Endothelial cell of umbilical vein (primary cell): Measurements from ENCODE around the gene PLEKHA6. TPM values are rescaled to one million over a fixed set of nuclear protein-coding genes. Genes with fewer than 3 reads are reported as not detected.

Source experiments
- BruUV-seq: library from RNA; stranded (reverse); fragments of 400-500 nt; replicated peaks from 2 replicates; lab custom pipeline; 2021; lab: Mats Ljungman, UMichigan
- CTCF ChIA-PET: fragments of 300-600, 350-600 bp; sonication (Branson Sonifier 250); formaldehyde crosslinking; loops from one replicate; lab custom pipeline; 2021; ENCODE audit warnings: antibody characterized with exemption, inconsistent platforms; lab: Charles Lee
- POLR2A ChIA-PET: fragments of 300-600, 350-600 bp; sonication (Branson Sonifier 250); formaldehyde crosslinking; loops from one replicate; lab custom pipeline; 2021; ENCODE audit warnings: antibody characterized with exemption, inconsistent platforms; lab: Charles Lee
- DNase-seq: peaks from one replicate; pipeline ENCODE4 v3.0.0-alpha.2; 2011; ENCODE audit warnings: low read depth, low spot score
- FAIRE-seq: peaks from 2 replicates; lab custom pipeline; 2011; peaks lifted over from hg19 to GRCh38; lab: Jason Lieb, UNC
- H2AFZ ChIP-seq: 2 replicates; pipeline ENCODE4 v1.6.0; 2012; ENCODE audit warnings: low read depth, low read length, control low read depth, inconsistent platforms
- H3K27ac ChIP-seq: 2 replicates; pipeline ENCODE4 v1.5.1; 2011; ENCODE audit warnings: low read depth, mild to moderate bottlenecking, control low read depth, low read length, moderate library complexity; ENCODE audit not compliant: insufficient read depth
- H3K27me3 ChIP-seq, 2 experiments: 2 replicates each; pipeline versions ENCODE4 v1.6.0 to v1.6.1; 2011; ENCODE audit warnings: low read length in 2 of 2, mixed read lengths in 1 of 2; ENCODE audit not compliant: control insufficient read depth in 2 of 2, insufficient read depth in 2 of 2
- H3K36me3 ChIP-seq, 2 experiments: 2 replicates in 1 of 2; 3 replicates in 1 of 2; pipeline ENCODE4 v1.5.1; 2011; ENCODE audit warnings: low read length in 2 of 2, mild to moderate bottlenecking in 1 of 2, moderate library complexity in 1 of 2; ENCODE audit not compliant: control insufficient read depth in 2 of 2, insufficient read depth in 2 of 2; ENCODE audit errors: extremely low read depth in 1 of 2
- H3K4me1 ChIP-seq: 3 replicates; pipeline ENCODE4 v1.5.1; 2011; ENCODE audit warnings: mild to moderate bottlenecking, low read length; ENCODE audit not compliant: control insufficient read depth, insufficient read depth; ENCODE audit errors: extremely low read depth
- H3K4me2 ChIP-seq: 2 replicates; pipeline ENCODE4 v1.6.1; 2011; ENCODE audit warnings: low read length, control low read depth, mixed read lengths; ENCODE audit not compliant: insufficient read depth
- H3K4me3 ChIP-seq, 3 experiments: fragments of 200-600 bp in 1 of 3; sonication (generic), shearing (Covaris generic) in 1 of 3; replicated peaks in 1 of 3; 2 replicates each; pipeline ENCODE4 v1.5.1; 2011 to 2016; ENCODE audit warnings: control low read depth in 3 of 3, low read length in 3 of 3, mild to moderate bottlenecking in 2 of 3, inconsistent platforms in 1 of 3, low read depth in 1 of 3, moderate library complexity in 1 of 3; ENCODE audit not compliant: insufficient read depth in 1 of 3
- H3K79me2 ChIP-seq: 2 replicates; pipeline ENCODE4 v1.6.0; 2012; ENCODE audit warnings: low read length, inconsistent platforms; ENCODE audit not compliant: control insufficient read depth, insufficient read depth
- H3K9ac ChIP-seq: replicated peaks from 2 replicates; pipeline ENCODE3; 2011; ENCODE audit warnings: low read length, control low read depth; ENCODE audit not compliant: insufficient read depth; ENCODE audit errors: extremely low read depth
- H3K9me1 ChIP-seq: replicated peaks from 3 replicates; pipeline ENCODE4 v1.6.0; 2011; ENCODE audit warnings: mild to moderate bottlenecking, low read length; ENCODE audit not compliant: control insufficient read depth, insufficient read depth; ENCODE audit errors: extremely low read depth
- H3K9me3 ChIP-seq: replicated peaks from 2 replicates; pipeline ENCODE4 v1.5.1; 2012; ENCODE audit warnings: low read length, inconsistent platforms; ENCODE audit not compliant: control insufficient read depth, insufficient read depth
- H4K20me1 ChIP-seq: replicated peaks from 2 replicates; pipeline ENCODE3; 2011; ENCODE audit warnings: mild to moderate bottlenecking, low read length; ENCODE audit not compliant: control insufficient read depth, insufficient read depth; ENCODE audit errors: extremely low read depth
- CTCF ChIP-seq, 2 donors: IDR thresholded peaks; 1 replicate in 1 of 2; 2 replicates in 1 of 2; pipeline ENCODE4 v1.5.1; 2011; ENCODE audit warnings: low read length in 2 of 2, mild to moderate bottlenecking in 2 of 2, moderate library complexity in 2 of 2, control low read depth in 1 of 2, inconsistent platforms in 1 of 2, low read depth in 1 of 2; ENCODE audit not compliant: insufficient read depth in 1 of 2; ENCODE audit errors: extremely low read depth in 1 of 2
- EZH2 ChIP-seq: IDR thresholded peaks from 2 replicates; pipeline ENCODE4 v1.6.1; 2012; ENCODE audit warnings: borderline replicate concordance, low read depth, mild to moderate bottlenecking, moderate library complexity, low read length, inconsistent platforms; ENCODE audit not compliant: severe bottlenecking
- FOS ChIP-seq: IDR thresholded peaks from 2 replicates; pipeline ENCODE4 v1.6.1; 2011; ENCODE audit warnings: mild to moderate bottlenecking, low read length, moderate library complexity, borderline replicate concordance; ENCODE audit not compliant: insufficient read depth
- GATA2 ChIP-seq: IDR thresholded peaks from 2 replicates; pipeline ENCODE4 v1.7.0; 2011; ENCODE audit warnings: low read depth, mild to moderate bottlenecking, moderate library complexity, mixed read lengths, low read length; ENCODE audit not compliant: insufficient read length, insufficient read depth
- JUN ChIP-seq: IDR thresholded peaks from 2 replicates; pipeline ENCODE4 v1.6.1; 2011; ENCODE audit warnings: borderline replicate concordance, low read depth; ENCODE audit not compliant: insufficient read length, insufficient read depth
- MAX ChIP-seq: IDR thresholded peaks from 2 replicates; pipeline ENCODE4 v1.6.1; 2011; ENCODE audit not compliant: insufficient read depth, insufficient read length
- MYC ChIP-seq: IDR thresholded peaks from one replicate; pipeline ENCODE4 v1.6.1; 2011; ENCODE audit warnings: mild to moderate bottlenecking, low read depth, low read length
- POLR2A ChIP-seq: IDR thresholded peaks from 2 replicates; pipeline ENCODE4 v1.6.1; 2012; ENCODE audit warnings: low read depth, mild to moderate bottlenecking, control low read depth, low read length
- POLR2AphosphoS5 ChIP-seq: IDR thresholded peaks from 2 replicates; pipeline ENCODE4 v1.6.1; 2012; ENCODE audit warnings: low read depth, mild to moderate bottlenecking, control low read depth, low read length, moderate library complexity; ENCODE audit not compliant: insufficient read depth
- dilution Hi-C: fragments of 300-500 bp; cut with MboI; formaldehyde crosslinking; loops from one replicate; pipeline ENCODE4 v1.15.0; 2019; ENCODE audit warnings: low sequenced_read_pairs; ENCODE audit not compliant: extremely low pct_ligation_motif_present
- intact Hi-C: fragments of 100-400 bp; cut with micrococcal nuclease; formaldehyde crosslinking; loops from one replicate; pipeline ENCODE4 v1.10.0; 2022
- polyA plus RNA-seq, 4 experiments: library from polyadenylated mRNA; depleted of rRNA in 3 of 4; stranded (reverse) in 3 of 4; unstranded in 1 of 4; fragments of >200 nt; gene quantifications; 2 replicates each; pipeline versions ENCODE4 v1.2.1 to v1.2.3, GENCODE V29; 2011 to 2012; ENCODE audit warnings: missing spikeins in 1 of 4
- total RNA-seq: library from RNA; stranded (reverse); gene quantifications from 2 replicates; pipeline ENCODE4 v1.2.3, GENCODE V29; 2021

The PLEKHA6 gene
- total and polyA plus RNA-seq, 2 donors (not counting 3 experiments of a cell fraction or from before 2014, with no cell fraction given): 2.1 to 15.0 TPM

GRCh38 chr1:204295671-204296070 lies 64.1 kb downstream of the PLEKHA6 start:
- dilution Hi-C loops: no loop called here
- FAIRE-seq: no peak
- H3K9me3 ChIP-seq: no peaks in the 10 kb centered on the region
- POLR2A ChIA-PET: no interaction called here
- H3K4me2 ChIP-seq: no peak overlapping the region
- intact Hi-C loops: no loop called here
- TF ChIP-seq EZH2: no peak
- no peak for TF ChIP-seq POLR2AphosphoS5
- TF ChIP-seq CTCF (IDR thresholded peaks at IDR 0.05; ENCODE audit: extremely low read depth in 1 of 2, insufficient read depth in 1 of 2, low read depth in 1 of 2, low read length in 2 of 2): no peak
- H3K9ac ChIP-seq: no peak overlapping the region
- no peak overlapping the region for H3K4me3 ChIP-seq
- CTCF ChIA-PET: interaction anchor here (1.3 kb wide), 1 partner anchor 12 kb away, joined by 3 read pairs; no protein-coding TSS in a partner anchor
- no TSS peak for BruUV-seq
- no peak overlapping the region for H2AFZ ChIP-seq
- no peaks in the 10 kb centered on the region for H3K4me1 ChIP-seq
- no peaks in the 10 kb centered on the region for H3K27me3 ChIP-seq
- no peaks in the 10 kb centered on the region for H4K20me1 ChIP-seq
- no peaks in the 10 kb centered on the region for H3K79me2 ChIP-seq
- no peak overlapping the region for H3K27ac ChIP-seq
- no peaks in the 10 kb centered on the region for H3K36me3 ChIP-seq
- no peaks in the 10 kb centered on the region for H3K9me1 ChIP-seq
- DNase-seq: no peak

GRCh38 chr1:204294357-204294756 lies 65.4 kb downstream of the PLEKHA6 start:
- H3K9me3 ChIP-seq: no peaks in the 10 kb centered on the region
- no TSS peak for BruUV-seq
- TF ChIP-seq JUN: no peak
- no peak for TF ChIP-seq MAX
- no peak for TF ChIP-seq FOS
- no peak for TF ChIP-seq GATA2
- no peak for TF ChIP-seq POLR2A
- no peak for TF ChIP-seq MYC
- no peak for TF ChIP-seq EZH2
- no peak for TF ChIP-seq CTCF (IDR thresholded peaks at IDR 0.05; ENCODE audit: extremely low read depth in 1 of 2, insufficient read depth in 1 of 2, low read depth in 1 of 2, low read length in 2 of 2)
- no peak for TF ChIP-seq POLR2AphosphoS5
- no peak overlapping the region for H3K4me3 ChIP-seq
- ChIA-PET POLR2A (no interaction called here), CTCF (interaction anchor here (1.5 kb wide), 1 partner anchor 10 kb away, joined by 5 read pairs; no protein-coding TSS in a partner anchor)
- H2AFZ ChIP-seq: no peak overlapping the region
- intact Hi-C loops: no loop called here
- DNase-seq (no peak), FAIRE-seq (no peak)
- H3K4me2 ChIP-seq: no peak overlapping the region
- no peaks in the 10 kb centered on the region for H3K27me3 ChIP-seq
- dilution Hi-C loops: no loop called here
- H3K4me1 ChIP-seq: no peaks in the 10 kb centered on the region
- no peak overlapping the region for H3K27ac ChIP-seq
- H4K20me1 ChIP-seq: no peaks in the 10 kb centered on the region
- H3K36me3 ChIP-seq: no peaks in the 10 kb centered on the region
- no peak overlapping the region for H3K9ac ChIP-seq
- no peaks in the 10 kb centered on the region for H3K79me2 ChIP-seq
- no peaks in the 10 kb centered on the region for H3K9me1 ChIP-seq
